Renal cortex interstitium (tissue), 11 donors: ENCODE data around the gene ABHD15. TPM values are rescaled to one million over a fixed set of nuclear protein-coding genes. Genes with fewer than 3 reads are reported as not detected.

Experiments used
- DNase-seq, 11 donors: peaks; one replicate each; pipeline ENCODE4 v3.0.0-alpha.2; 2013; ENCODE audit warnings: low read depth in 9 of 11, low spot score in 4 of 11; ENCODE audit errors: extremely low read depth in 1 of 11
- polyA plus RNA-seq, 3 donors: library from polyadenylated mRNA; unstranded; fragments of 120-200 nt; gene quantifications; one replicate each; pipeline ENCODE4 v1.2.1, GENCODE V29; 2013; ENCODE audit not compliant: insufficient read length in 3 of 3

ABHD15 gene
- polyA plus RNA-seq, 3 donors = 6.2 to 7.6 (median 6.7) TPM

GRCh38 chr17:29596811-29597210, 30.0 kb upstream of the ABHD15 start:
- DNase-seq = no peak

- no peak for DNase-seq
Observed at GRCh38 chr17:29595943-29596774, 29.3 kb upstream of the ABHD15 start.

GRCh38 chr17:29595107-29595942, 28.5 kb upstream of the ABHD15 start:
- DNase-seq = no peak

- DNase-seq = no peak
Observed at GRCh38 chr17:29594519-29595090, 27.8 kb upstream of the ABHD15 start.

- no peak for DNase-seq
Observed at GRCh38 chr17:29593591-29594518, 27.0 kb upstream of the ABHD15 start.

- no peak for DNase-seq
Observed at GRCh38 chr17:29592850-29593551, 26.2 kb upstream of the ABHD15 start, which contains the start of gene ANKRD13B. ANKRD13B (plus strand) TSS chr17:29593132; CDS start chr17:29593622, 490 bp downstream.

- DNase-seq = peak in 9 of 11 donors; percentile 84 to 92 (median 88)
Observed at GRCh38 chr17:29591737-29592608, 25.1 kb upstream of the ABHD15 start.

GRCh38 chr17:29591146-29591736, 24.4 kb upstream of the ABHD15 start:
- DNase-seq = no peak

- no peak for DNase-seq
Observed at GRCh38 chr17:29590411-29591145, 23.7 kb upstream of the ABHD15 start.

- DNase-seq = peak in 4 of 11 donors; percentile 80 to 88 (median 85)
Observed at GRCh38 chr17:29589524-29590410, 22.9 kb upstream of the ABHD15 start, which contains the start of gene GIT1. GIT1 (minus strand) TSS chr17:29589648; CDS start chr17:29589378, 270 bp downstream.

- DNase-seq = no peak
Observed at GRCh38 chr17:29588562-29589411, 21.9 kb upstream of the ABHD15 start.

- no peak for DNase-seq
Observed at GRCh38 chr17:29588017-29588561, 21.3 kb upstream of the ABHD15 start.

GRCh38 chr17:29587591-29587990, 20.8 kb upstream of the ABHD15 start:
- DNase-seq = no peak
